Activated CD4-positive, alpha-beta T cell treated with anti-CD3 and anti-CD28 coated beads for 4 hours (primary cell): Measurements from ENCODE around the gene P2RY8.
"Not testable (repeated sequence)": the region's sequence is repeated elsewhere in the genome, so short reads cannot be mapped to it uniquely, and the experiment has no call there.

ENCODE experiments used
- DNase-seq, 2 donors: peaks; one replicate each; pipeline ENCODE4 v3.0.0-alpha.2; 2020

Gene P2RY8

GRCh38 chrX:1518512-1518911, 18.5 kb downstream of the P2RY8 start:
- DNase-seq: no peak

GRCh38 chrX:1516596-1517104, 20.3 kb downstream of the P2RY8 start:
- no peak for DNase-seq

GRCh38 chrX:1511829-1512228, 25.2 kb downstream of the P2RY8 start:
- no peak for DNase-seq

GRCh38 chrX:1511150-1511549, 25.8 kb downstream of the P2RY8 start:
- no peak for DNase-seq

- DNase-seq: no peak
Observed at GRCh38 chrX:1507511-1508463, 29.2 kb downstream of the P2RY8 start.

GRCh38 chrX:1506916-1507315, 30.1 kb downstream of the P2RY8 start:
- DNase-seq: no peak

- no peak for DNase-seq
Observed at GRCh38 chrX:1502853-1503252, 34.1 kb downstream of the P2RY8 start.

- DNase-seq: no peak
Observed at GRCh38 chrX:1502241-1502640, 34.7 kb downstream of the P2RY8 start.

GRCh38 chrX:1500701-1501624, 36.0 kb downstream of the P2RY8 start:
- DNase-seq: no peak

- no peak for DNase-seq
Observed at GRCh38 chrX:1496076-1496475, 40.9 kb downstream of the P2RY8 start.

GRCh38 chrX:1493877-1494510, 43.0 kb downstream of the P2RY8 start:
- no peak for DNase-seq

- DNase-seq: no peak
Observed at GRCh38 chrX:1493412-1493811, 43.6 kb downstream of the P2RY8 start.

GRCh38 chrX:1492421-1493012, 44.5 kb downstream of the P2RY8 start:
- DNase-seq: no peak

GRCh38 chrX:1491851-1492349, 45.1 kb downstream of the P2RY8 start:
- no peak for DNase-seq

- not testable (repeated sequence) for DNase-seq
Observed at GRCh38 chrX:1491248-1491647, 45.7 kb downstream of the P2RY8 start.

GRCh38 chrX:1490723-1491122, 46.3 kb downstream of the P2RY8 start:
- DNase-seq: not testable (repeated sequence)

GRCh38 chrX:1489354-1489753, 47.6 kb downstream of the P2RY8 start:
- not testable (repeated sequence) for DNase-seq

- no peak for DNase-seq
Observed at GRCh38 chrX:1488745-1489144, 48.2 kb downstream of the P2RY8 start.

- DNase-seq: no peak
Observed at GRCh38 chrX:1488141-1488540, 48.8 kb downstream of the P2RY8 start.

- no peak for DNase-seq
Observed at GRCh38 chrX:1487401-1487800, 49.6 kb downstream of the P2RY8 start.

- no peak for DNase-seq
Observed at GRCh38 chrX:1486749-1487361, 50.1 kb downstream of the P2RY8 start.

GRCh38 chrX:1486177-1486576, 50.8 kb downstream of the P2RY8 start:
- DNase-seq: no peak
